ENCODE measurements around the gene RNF111.
A peak's percentile ranks its signal among the peaks of the same experiment; 100 is the strongest.
"Not testable (repeated sequence)": the region's sequence is repeated elsewhere in the genome, so short reads cannot be mapped to it uniquely, and the experiment has no call there.

RNF111 gene

DNA sequence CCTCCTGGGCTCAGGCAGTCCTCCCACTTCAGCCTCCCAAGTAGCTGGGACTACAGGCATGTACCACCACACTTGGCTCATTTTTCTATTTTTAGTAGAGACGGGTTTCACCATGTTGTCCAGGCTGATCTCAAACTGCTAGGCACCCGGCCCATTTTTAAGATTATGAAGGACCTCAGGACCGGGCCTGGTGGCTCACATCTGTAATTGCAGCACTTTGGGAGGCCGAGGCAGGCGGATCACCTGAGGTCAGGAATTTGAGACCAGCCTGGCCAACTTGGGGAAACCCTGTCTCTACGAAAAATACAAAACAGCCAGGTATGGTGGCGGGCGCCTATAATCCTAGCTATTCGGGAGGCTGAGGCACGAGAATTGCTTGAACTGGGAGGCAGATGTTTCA is 12.8 kb downstream of the RNF111 start:
- DNase-seq (ENCODE audit: low spot score): not testable (repeated sequence)

- no peak for DNase-seq (ENCODE audit: low spot score)
Observed at GRCh38 chr15:59001946-59002345, 14.5 kb downstream of the RNF111 start.

DNA sequence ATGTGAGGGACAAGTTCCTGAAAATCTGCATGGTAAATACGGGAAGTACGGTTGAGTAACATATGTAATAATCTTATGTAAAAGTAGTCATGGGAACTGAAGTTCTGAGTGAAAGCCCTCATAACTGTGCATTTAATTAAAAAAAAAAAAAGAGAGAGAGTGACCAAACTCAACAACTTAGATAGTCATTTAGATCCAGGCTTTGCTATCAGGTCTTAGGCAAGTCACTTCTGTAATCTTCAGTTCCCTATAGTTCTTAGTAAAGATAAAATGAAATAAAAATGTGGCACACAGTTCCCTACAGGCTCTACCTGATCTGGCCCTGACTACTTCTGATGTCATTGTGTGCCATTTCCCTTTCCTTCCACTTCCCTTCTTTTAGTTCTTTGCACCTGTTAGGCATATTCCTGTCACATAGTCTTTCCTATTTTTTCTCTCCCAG is 15.0 kb downstream of the RNF111 start:
- DNase-seq (ENCODE audit: low spot score): peak; percentile 25

DNA sequence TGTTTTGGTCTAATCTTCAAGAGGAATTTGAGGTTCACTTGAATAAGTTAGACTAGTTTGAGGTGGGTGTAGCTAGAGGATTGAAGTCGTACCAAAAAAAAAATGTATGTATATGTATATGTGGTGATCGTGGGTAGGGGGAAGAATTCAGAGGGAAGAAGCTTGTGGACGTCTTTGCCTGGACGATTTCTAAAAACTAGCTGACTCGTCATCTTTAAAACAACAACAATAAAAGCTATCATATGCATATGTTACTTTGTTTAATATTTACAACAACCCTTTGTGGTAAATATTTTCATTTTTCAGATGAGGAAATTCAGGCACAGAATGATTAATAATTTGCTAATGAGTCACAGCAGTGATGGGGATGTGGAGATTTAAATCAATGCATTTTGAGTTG is 18.1 kb downstream of the RNF111 start:
- no peak for DNase-seq (ENCODE audit: low spot score)

DNA sequence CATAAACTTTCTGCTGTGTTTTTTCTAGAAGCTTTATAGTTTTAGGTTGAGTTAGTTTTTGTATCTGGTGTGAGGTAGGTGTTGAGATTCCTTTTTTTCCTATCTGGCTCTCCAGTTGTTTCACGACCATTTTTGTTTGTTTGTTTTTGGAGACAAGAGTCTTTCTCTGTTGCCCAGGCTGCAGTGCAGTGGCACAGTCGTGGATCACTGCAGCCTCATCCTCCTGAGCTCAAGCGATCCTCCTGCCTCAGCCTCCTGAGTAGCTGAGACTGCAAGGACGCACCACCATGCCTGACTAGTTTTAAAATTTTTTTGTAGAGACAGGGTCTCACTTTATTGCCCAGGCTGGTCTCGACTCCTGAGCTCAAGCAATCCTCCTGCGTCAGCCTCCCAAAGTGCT is 20.6 kb downstream of the RNF111 start:
- DNase-seq (ENCODE audit: low spot score): no peak

- DNase-seq (ENCODE audit: low spot score): no peak
Observed at GRCh38 chr15:59011262-59011952, 23.9 kb downstream of the RNF111 start.

DNA sequence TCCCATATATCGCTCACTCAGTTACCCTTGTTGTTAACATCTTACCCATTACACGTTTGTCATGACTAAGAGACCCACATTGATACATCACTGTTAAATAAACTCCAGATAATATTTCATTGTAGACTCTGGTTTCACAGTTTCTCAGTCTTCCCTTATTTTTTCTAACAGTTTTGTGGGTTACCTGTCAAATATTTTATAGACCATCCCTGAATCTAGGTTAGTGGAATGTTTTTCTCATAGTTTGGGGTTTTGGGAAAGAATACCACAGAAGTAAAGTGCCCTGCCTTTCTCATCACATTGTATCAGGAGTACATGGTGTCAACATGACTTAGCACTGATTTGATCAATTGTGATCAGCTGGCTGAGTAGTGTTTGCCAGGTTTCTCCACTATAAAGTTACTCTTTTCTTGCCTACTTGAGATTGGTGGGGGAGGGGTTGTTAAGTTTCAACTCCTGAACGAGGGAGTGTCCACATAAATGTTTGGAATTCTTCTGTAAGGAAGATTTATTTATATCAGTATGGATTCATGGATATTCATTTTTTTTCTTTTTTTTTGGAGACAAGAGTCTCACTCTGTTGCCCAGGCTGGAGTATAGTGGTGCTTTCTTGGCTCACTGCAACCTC is 25.9 kb downstream of the RNF111 start:
- DNase-seq (ENCODE audit: low spot score): no peak

DNA sequence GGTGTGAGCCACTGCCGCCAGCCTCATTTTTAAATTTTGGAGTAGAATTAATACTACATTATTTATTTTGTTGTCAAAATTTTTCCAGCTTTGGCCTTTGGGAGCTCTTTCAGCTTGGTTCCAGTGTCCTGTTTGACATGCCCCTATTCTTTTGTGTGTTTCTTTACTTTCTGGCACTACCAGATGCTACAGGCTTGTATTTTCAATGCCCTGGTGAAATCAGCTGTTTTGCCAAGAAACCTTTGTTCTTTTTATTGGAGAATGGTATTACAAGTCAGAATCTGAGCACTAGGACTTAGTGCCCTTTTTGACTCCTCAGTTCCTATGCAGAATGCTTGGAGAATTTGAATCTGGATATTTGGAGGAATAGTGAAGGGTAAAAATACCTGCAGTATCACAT is 26.6 kb downstream of the RNF111 start:
- no peak for DNase-seq (ENCODE audit: low spot score)

DNA sequence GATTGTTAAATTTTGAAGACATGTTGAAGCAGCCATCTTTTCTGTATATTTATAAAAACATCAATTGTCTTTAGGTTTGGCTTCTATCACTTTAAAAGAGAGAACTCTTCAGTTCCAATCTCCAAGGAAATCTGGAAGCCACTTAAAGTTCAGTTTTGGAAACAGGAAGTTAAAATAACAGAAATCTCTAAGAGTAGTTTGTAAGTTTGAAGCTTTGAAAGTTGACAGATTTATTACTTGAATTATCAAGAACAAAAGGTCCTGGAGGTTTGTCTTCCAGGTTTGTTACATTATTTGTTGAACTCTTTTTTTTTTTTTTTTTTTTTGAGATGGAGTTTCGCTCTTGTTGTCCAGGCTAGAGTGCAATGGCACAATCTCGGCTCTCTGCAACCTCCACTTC is 30.0 kb downstream of the RNF111 start:
- DNase-seq (ENCODE audit: low spot score): no peak

GRCh38 chr15:59018833-59019232 is 31.4 kb downstream of the RNF111 start:
- no peak for DNase-seq (ENCODE audit: low spot score)

GRCh38 chr15:59020322-59020721 is 32.9 kb downstream of the RNF111 start:
- no peak for DNase-seq (ENCODE audit: low spot score)

- no peak for DNase-seq (ENCODE audit: low spot score)
Observed at GRCh38 chr15:59022188-59022587, 34.7 kb downstream of the RNF111 start.

- DNase-seq (ENCODE audit: low spot score): no peak
Observed at GRCh38 chr15:59026207-59026606, 38.7 kb downstream of the RNF111 start.

GRCh38 chr15:59028387-59028955 is 41.0 kb downstream of the RNF111 start:
- DNase-seq (ENCODE audit: low spot score): no peak

GRCh38 chr15:59029554-59029953 is 42.1 kb downstream of the RNF111 start:
- no peak for DNase-seq (ENCODE audit: low spot score)

DNA sequence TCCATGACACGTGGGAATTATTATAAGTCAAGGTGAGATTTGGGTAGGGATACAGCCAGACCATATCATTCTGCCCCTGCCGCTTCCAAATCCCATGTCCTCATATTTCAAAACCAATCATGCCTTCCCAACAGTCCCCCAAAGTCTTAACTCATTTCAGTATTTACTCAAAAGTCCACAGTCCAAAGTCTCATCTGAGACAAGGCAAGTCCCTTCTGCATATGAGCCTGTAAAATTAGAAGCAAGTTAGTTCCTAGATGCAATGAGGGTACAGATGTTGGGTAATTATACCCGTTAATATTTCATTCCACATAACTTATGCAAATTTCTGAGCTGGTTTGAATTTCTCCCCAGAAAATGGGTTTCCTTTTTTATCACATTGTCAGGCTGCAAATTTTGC is 47.7 kb downstream of the RNF111 start:
- DNase-seq (ENCODE audit: low spot score): no peak

DNA sequence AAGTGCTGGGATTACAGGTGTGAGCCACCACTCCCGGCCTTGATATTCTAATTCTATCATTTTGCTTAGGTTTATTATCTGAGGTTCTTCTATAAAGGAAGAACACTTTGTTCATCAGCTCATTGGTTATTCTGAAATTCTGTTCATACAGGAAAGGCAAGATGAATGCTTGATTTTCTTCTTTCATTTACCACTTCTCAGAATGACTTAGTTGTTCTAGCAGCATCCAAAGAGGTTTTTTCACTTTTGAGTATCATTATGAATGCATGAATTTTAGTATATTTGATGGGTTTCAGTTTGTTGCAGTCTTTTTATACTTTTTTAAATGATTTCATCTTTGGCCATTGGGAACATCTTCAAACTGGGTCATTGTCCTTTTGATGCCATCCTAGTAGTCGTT is 51.8 kb downstream of the RNF111 start:
- no peak for DNase-seq (ENCODE audit: low spot score)

DNA sequence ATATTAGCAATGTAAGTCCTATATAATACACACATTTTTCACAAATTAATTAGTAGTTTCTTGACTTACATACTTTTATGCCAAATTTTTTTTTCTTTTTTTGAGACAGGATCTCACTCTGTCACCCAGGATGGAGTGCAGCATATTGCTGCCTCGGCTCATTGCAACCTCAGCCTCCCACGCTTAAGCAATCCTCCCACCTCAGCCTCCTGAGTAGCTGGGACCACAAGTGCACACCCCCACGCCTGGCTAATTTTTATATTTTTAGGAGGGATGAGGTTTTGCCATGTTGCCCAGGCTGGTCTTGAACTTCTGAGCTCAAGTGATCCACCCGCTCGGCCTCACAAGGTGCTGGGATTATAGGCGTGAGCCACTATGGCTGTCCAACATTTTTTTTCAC is 54.6 kb downstream of the RNF111 start:
- DNase-seq (ENCODE audit: low spot score): no peak

- DNase-seq (ENCODE audit: low spot score): no peak
Observed at GRCh38 chr15:59048897-59049296, 61.4 kb downstream of the RNF111 start.

DNA sequence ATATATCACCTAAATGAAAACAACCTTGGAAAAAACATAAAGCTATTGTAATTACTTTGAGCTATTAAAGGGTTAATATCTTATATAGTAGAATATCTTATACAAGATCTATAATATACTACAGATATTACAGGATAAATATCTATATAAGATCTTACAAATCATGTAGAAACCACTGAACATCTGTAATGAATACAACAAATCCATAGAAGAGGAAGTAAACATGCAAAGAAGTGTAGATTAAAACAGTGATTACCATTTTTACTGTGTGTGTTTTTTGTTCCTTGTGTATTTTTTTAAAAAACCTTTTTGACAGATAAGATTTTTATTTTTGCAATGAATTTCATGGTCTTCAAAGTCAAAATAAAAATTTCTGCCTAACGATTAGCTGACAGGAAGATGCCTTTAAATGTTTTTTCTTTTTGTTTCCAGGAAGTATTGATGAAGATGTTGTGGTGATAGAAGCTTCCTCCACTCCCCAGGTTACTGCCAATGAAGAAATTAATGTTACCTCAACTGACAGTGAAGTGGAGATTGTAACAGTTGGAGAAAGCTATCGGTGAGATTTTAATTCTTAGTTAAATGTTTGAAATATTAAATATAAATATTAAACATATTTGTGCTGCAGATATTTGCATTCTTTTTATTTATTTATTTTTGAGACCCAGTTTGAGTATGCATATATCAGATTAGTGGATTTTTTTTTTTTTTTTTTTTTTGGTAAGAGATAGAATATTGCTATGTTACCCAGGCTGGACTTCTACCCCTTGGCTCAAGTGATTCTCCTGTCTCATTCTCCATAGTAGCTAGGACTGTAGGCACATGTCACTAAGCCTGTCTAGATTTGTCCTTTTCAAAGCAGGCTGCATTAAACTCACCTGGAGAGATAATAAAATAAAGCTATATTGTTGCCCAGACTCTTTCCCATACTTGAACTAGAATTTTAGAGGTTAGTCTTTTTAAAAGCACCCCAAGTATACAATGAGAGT is 64.7 kb downstream of the RNF111 start:
- DNase-seq (ENCODE audit: low spot score): peak; percentile 14

- no peak for DNase-seq (ENCODE audit: low spot score)
Observed at GRCh38 chr15:59052915-59053407, 65.5 kb downstream of the RNF111 start.

DNA sequence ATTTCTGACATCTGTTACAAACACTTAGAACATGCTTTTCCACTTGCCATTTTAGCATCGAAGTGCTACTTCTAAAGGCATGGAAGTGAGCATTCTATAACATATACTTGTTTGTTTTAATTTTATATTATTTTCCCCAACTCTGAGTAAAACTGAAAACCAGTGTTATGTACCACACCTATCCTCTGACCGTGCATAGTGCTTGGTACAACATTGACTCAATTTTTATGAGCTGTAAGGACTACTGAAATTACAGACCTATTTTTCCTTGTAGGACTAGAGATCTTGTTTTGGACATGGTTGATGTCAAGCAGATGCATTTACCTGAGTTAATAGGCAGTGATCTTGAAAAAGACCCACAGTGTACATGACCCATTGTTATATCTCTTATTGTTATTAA is 66.0 kb downstream of the RNF111 start:
- no peak for DNase-seq (ENCODE audit: low spot score)
